ENCODE results near the gene XPNPEP3.
"Not testable (repeated sequence)": the region's sequence is repeated elsewhere in the genome, so short reads cannot be mapped to it uniquely, and the experiment has no call there.

The XPNPEP3 gene

GRCh38 chr22:40819599-40820140, 37.3 kb upstream of the XPNPEP3 start:
- Histone ChIP-seq H3K79me2 (ENCODE audit: insufficient read depth, low read length) (peaks cover 39% of the 10 kb centered on the region), H2AFZ (ENCODE audit: low read length) (peak overlapping the region; percentile 71; the same call in 1 of the 2 replicates), H3F3A (ENCODE audit: insufficient read depth, low read length) (peaks cover 11% of the 10 kb centered on the region), H3K36me3 (ENCODE audit: insufficient read depth, low read length) (peaks cover 39% of the 10 kb centered on the region), H4K20me1 (ENCODE audit: insufficient read depth, low read length) (no peaks in the 10 kb centered on the region), H3K27me3 (ENCODE audit: insufficient read depth, low read length) (no peaks in the 10 kb centered on the region), H3K4me3 (ENCODE audit: low read depth, low read length, poor library complexity, severe bottlenecking) (peak overlapping the region; percentile 98), H3K9ac (ENCODE audit: low read length) (peak overlapping the region; percentile 93), H3K4me1 (ENCODE audit: insufficient read depth, low read length, severe bottlenecking) (peaks cover 33% of the 10 kb centered on the region), H3K4me2 (ENCODE audit: low read length) (peak overlapping the region; percentile 97), H3K9me3 (ENCODE audit: low read length) (no peaks in the 10 kb centered on the region), H3K9me2 (ENCODE audit: low read depth, low read length) (no peaks in the 10 kb centered on the region), H3K27ac (ENCODE audit: low read depth, low read length, poor library complexity, severe bottlenecking) (peak overlapping the region; percentile 54)
- no peak for TF ChIP-seq EZH2 (IDR thresholded peaks at IDR 0.05; ENCODE audit: borderline replicate concordance, low read length)
- TF ChIP-seq CTCF (IDR thresholded peaks at IDR 0.05; ENCODE audit: low read length): no peak

- Histone ChIP-seq H3K9me2 (ENCODE audit: low read depth, low read length) (no peaks in the 10 kb centered on the region), H3K9me3 (ENCODE audit: low read length) (no peaks in the 10 kb centered on the region), H3K4me1 (ENCODE audit: insufficient read depth, low read length, severe bottlenecking) (peaks cover 15% of the 10 kb centered on the region), H3K27ac (ENCODE audit: low read depth, low read length, poor library complexity, severe bottlenecking) (no peak overlapping the region), H3K9ac (ENCODE audit: low read length) (no peak overlapping the region), H4K20me1 (ENCODE audit: insufficient read depth, low read length) (no peaks in the 10 kb centered on the region), H3K4me3 (ENCODE audit: low read depth, low read length, poor library complexity, severe bottlenecking) (no peak overlapping the region), H3F3A (ENCODE audit: insufficient read depth, low read length) (peaks cover 11% of the 10 kb centered on the region), H2AFZ (ENCODE audit: low read length) (no peak overlapping the region), H3K79me2 (ENCODE audit: insufficient read depth, low read length) (0 out of 2 replicates have a peak, but pooled peaks cover 6% of the 10 kb centered on the region), H3K4me2 (ENCODE audit: low read length) (no peak overlapping the region), H3K27me3 (ENCODE audit: insufficient read depth, low read length) (no peaks in the 10 kb centered on the region), H3K36me3 (ENCODE audit: insufficient read depth, low read length) (peaks cover 46% of the 10 kb centered on the region)
- TF ChIP-seq EZH2 (IDR thresholded peaks at IDR 0.05; ENCODE audit: borderline replicate concordance, low read length) (no peak), CTCF (IDR thresholded peaks at IDR 0.05; ENCODE audit: low read length) (no peak)
Measured at GRCh38 chr22:40823426-40823825, 33.5 kb upstream of the XPNPEP3 start.

GRCh38 chr22:40826292-40826691, 30.7 kb upstream of the XPNPEP3 start:
- H3K9ac ChIP-seq (ENCODE audit: low read length); H3K27me3 ChIP-seq (ENCODE audit: insufficient read depth, low read length); H3K27ac ChIP-seq (ENCODE audit: low read depth, low read length, poor library complexity, severe bottlenecking); H3K9me2 ChIP-seq (ENCODE audit: low read depth, low read length); H3K4me2 ChIP-seq (ENCODE audit: low read length); H2AFZ ChIP-seq (ENCODE audit: low read length); H3K79me2 ChIP-seq (ENCODE audit: insufficient read depth, low read length); H3K4me1 ChIP-seq (ENCODE audit: insufficient read depth, low read length, severe bottlenecking); H4K20me1 ChIP-seq (ENCODE audit: insufficient read depth, low read length); H3K4me3 ChIP-seq (ENCODE audit: low read depth, low read length, poor library complexity, severe bottlenecking); H3K9me3 ChIP-seq (ENCODE audit: low read length): not testable (repeated sequence)
- peaks cover 11% of the 10 kb centered on the region for H3F3A ChIP-seq (ENCODE audit: insufficient read depth, low read length)
- H3K36me3 ChIP-seq (ENCODE audit: insufficient read depth, low read length): peaks cover 73% of the 10 kb centered on the region
